Measurements from ENCODE around the gene CEP89. TPM values are rescaled to one million over a fixed set of nuclear protein-coding genes. Genes with fewer than 3 reads are reported as not detected.

CEP89 gene
- total RNA-seq, 1 donor from 2014 or later: 5.0 TPM

DNA sequence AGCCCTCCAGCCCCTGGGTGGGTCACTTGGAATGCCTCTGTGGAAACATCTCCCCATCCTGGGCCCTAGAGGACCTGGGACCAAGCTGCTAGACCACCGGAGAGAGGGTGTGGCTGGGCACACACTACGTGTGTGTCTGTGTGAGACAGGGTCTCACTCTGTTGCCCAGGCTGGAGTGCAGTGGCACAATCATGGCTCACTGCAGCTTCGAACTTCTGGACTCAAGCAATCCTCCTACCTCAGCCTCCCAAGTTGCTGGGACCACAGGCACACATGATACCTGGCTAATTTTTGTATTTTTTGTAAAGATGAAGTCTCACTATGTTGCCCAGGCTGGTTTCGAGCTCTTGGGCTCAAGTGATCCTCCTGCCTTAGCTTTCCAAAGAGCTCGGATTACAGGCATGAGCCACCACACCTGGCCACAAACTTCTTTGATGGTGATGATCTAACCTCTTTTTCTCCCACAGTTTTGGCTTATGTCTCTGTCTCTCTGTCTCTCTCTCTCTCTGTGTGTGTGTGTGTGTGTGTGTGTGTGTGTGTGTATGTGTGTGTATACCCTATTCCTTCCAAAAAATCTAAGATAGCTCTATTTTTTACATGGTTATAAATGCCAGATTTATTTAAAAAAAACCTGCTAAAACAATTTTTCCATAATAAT, 70.1 kb downstream of the CEP89 start:
- FAIRE-seq (no peak), DNase-seq (ENCODE audit: low read depth) (no peak)
- H3K36me3 ChIP-seq (ENCODE audit: control insufficient read depth, insufficient read depth, low read length): no peaks in the 10 kb centered on the region
- H3K27me3 ChIP-seq (ENCODE audit: control insufficient read depth, insufficient read depth, low read length): no peaks in the 10 kb centered on the region
- TF ChIP-seq, protein P1, sequence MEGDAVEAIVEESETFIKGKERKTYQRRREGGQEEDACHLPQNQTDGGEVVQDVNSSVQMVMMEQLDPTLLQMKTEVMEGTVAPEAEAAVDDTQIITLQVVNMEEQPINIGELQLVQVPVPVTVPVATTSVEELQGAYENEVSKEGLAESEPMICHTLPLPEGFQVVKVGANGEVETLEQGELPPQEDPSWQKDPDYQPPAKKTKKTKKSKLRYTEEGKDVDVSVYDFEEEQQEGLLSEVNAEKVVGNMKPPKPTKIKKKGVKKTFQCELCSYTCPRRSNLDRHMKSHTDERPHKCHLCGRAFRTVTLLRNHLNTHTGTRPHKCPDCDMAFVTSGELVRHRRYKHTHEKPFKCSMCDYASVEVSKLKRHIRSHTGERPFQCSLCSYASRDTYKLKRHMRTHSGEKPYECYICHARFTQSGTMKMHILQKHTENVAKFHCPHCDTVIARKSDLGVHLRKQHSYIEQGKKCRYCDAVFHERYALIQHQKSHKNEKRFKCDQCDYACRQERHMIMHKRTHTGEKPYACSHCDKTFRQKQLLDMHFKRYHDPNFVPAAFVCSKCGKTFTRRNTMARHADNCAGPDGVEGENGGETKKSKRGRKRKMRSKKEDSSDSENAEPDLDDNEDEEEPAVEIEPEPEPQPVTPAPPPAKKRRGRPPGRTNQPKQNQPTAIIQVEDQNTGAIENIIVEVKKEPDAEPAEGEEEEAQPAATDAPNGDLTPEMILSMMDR (IDR thresholded peaks at IDR 0.05; ENCODE audit: insufficient read depth, low read length, severe bottlenecking): no peak
- H3K4me3 ChIP-seq (ENCODE audit: low read depth, low read length): no peak overlapping the region

DNA sequence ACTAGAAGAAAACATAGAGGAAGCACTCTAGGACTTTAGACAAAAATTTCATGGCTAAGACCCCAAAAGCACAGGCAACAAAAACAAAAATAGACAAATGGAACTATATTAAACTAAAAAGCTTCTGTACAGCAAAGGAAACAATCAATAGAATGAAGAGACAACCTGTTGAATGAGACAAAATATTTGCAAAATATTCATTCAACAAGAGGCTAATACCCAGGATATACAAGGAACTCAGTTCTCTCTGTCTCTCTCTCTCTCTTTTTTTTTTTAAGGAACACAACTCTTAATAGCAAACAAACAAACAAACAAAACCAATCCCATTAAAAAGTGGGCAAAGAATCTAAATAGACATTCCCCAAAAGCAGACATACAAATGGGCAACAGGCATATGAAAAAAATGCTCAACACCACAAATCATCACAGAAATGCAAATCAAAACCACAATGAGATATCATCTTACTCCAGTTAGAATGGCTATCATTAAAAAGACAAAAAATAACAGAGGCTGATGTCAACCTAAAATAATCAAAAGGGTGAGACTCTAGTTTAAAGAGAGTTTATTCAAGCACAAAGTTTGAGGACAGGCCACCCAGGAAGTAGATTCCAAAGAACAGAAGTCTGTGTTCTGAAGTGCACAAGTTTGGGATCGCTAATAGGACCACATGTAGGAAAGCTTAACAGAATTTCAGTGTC, 75.1 kb downstream of the CEP89 start:
- TF ChIP-seq, protein P1 (IDR thresholded peaks at IDR 0.05; ENCODE audit: insufficient read depth, low read length, severe bottlenecking): no peak
- no peak for FAIRE-seq

DNA sequence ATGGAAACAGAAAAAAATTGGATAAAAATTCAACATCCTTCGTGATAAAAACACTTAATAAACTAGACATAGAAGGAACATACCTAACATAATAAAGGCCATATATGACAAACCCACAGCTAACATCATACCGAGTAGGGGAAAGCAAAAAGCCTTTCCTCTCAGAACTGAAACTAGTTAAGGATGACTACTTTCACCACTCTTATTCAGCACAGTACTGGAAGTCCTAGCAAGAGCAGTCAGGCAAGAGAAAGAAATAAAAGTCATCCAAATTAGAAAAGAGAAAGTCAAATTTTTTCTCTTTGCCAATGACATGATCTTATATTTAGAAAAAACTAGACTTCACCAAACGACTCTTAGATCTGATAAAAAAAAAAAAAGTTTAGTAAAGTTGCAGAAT, 76.4 kb downstream of the CEP89 start:
- no peak for FAIRE-seq
- TF ChIP-seq, protein P1 (IDR thresholded peaks at IDR 0.05; ENCODE audit: insufficient read depth, low read length, severe bottlenecking): no peak
- Histone ChIP-seq H3K4me3 (ENCODE audit: low read depth, low read length) (no peak overlapping the region), H3K27me3 (ENCODE audit: control insufficient read depth, insufficient read depth, low read length) (no peaks in the 10 kb centered on the region), H3K36me3 (ENCODE audit: control insufficient read depth, insufficient read depth, low read length) (no peaks in the 10 kb centered on the region)
- DNase-seq (ENCODE audit: low read depth): no peak

More for the DNA sequence above, 75.1 kb downstream of the CEP89 start:
- H3K4me3 ChIP-seq (ENCODE audit: low read depth, low read length): no peak overlapping the region
- no peaks in the 10 kb centered on the region for H3K27me3 ChIP-seq (ENCODE audit: control insufficient read depth, insufficient read depth, low read length)
- H3K36me3 ChIP-seq (ENCODE audit: control insufficient read depth, insufficient read depth, low read length): no peaks in the 10 kb centered on the region
- DNase-seq (ENCODE audit: low read depth): no peak

DNA sequence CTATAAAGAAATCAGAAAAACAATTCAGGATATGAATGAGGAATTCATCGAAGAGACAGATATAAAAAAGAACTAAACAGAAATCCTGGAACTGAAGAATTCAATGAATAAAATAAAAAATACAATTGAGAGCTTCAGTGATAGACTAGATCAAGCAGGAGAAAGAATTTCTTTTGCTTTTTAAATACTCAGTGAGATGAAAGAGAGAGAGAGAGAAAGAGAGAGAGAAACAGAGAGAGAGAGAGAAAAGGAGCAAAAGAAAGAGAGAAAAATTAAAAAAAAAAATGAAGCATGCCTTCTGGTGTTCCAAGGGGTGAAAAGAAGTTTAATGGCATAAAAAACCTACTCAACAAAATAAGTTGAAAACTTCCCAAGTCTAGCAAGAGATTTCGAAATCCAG, 80.1 kb downstream of the CEP89 start:
- Histone ChIP-seq H3K36me3 (ENCODE audit: control insufficient read depth, insufficient read depth, low read length) (no peaks in the 10 kb centered on the region), H3K27me3 (ENCODE audit: control insufficient read depth, insufficient read depth, low read length) (no peaks in the 10 kb centered on the region), H3K4me3 (ENCODE audit: low read depth, low read length) (no peak overlapping the region)
- TF ChIP-seq, protein P1 (IDR thresholded peaks at IDR 0.05; ENCODE audit: insufficient read depth, low read length, severe bottlenecking): no peak
- FAIRE-seq (no peak), DNase-seq (ENCODE audit: low read depth) (no peak)

DNA sequence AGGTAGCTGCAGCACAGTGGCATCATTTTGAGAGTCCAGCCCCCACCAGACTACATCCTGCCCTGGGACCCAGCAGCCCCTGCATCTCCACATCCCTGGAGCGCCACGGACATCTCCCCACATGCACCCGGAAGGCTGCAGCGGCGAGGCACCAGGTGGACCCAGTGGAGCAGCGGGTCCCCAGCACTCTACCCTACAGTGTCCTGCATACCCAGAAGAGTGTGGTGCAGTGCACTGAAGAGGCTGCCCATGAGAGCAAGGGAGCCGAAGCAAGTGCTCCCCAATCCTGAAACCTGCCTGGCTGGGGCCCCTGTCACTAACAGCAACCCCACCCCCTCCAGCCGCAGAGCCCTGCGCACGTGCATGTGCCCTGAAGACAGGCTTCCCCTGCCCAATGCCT, 80.9 kb downstream of the CEP89 start:
- TF ChIP-seq, protein P1 (IDR thresholded peaks at IDR 0.05; ENCODE audit: insufficient read depth, low read length, severe bottlenecking): no peak
- DNase-seq (ENCODE audit: low read depth) (no peak), FAIRE-seq (no peak)
- H3K36me3 ChIP-seq (ENCODE audit: control insufficient read depth, insufficient read depth, low read length): no peaks in the 10 kb centered on the region
- no peaks in the 10 kb centered on the region for H3K27me3 ChIP-seq (ENCODE audit: control insufficient read depth, insufficient read depth, low read length)
- H3K4me3 ChIP-seq (ENCODE audit: low read depth, low read length): no peak overlapping the region
